ENCODE data around the gene TYROBP. TPM values are rescaled to one million over a fixed set of nuclear protein-coding genes. Genes with fewer than 3 reads are reported as not detected.
"Not testable (repeated sequence)": the region's sequence is repeated elsewhere in the genome, so short reads cannot be mapped to it uniquely, and the experiment has no call there.

The TYROBP gene
- total and polyA plus RNA-seq, 3 experiments from 2014 or later = 6.4 to 96.2 (median 6.8) TPM

GRCh38 chr19:35897706-35898451 is 10.2 kb downstream of the TYROBP start:
- Histone ChIP-seq H3K4me1 (ENCODE audit: insufficient read depth, low read length) (peaks cover 47% of the 10 kb centered on the region), H3K36me3 (ENCODE audit: insufficient read depth, low read length) (peaks cover 20% of the 10 kb centered on the region), H3K9me3 (ENCODE audit: low read length) (no peaks in the 10 kb centered on the region), H3K4me3 (ENCODE audit: low read length) (peak overlapping the region; percentile 87), H3K27me3 (ENCODE audit: insufficient read depth, low read length, poor library complexity, severe bottlenecking) (no peaks in the 10 kb centered on the region), H3K27ac (ENCODE audit: low read depth, low read length) (peak overlapping the region; percentile 92)
- Mint-ChIP-seq H3K9me3 (no peaks in the 10 kb centered on the region), H3K36me3 (peaks cover 3 to 51% (median 4%) of the 10 kb centered on the region in 3 donors), H3K27me3 (no peaks in the 10 kb centered on the region), H3K4me3 (peak overlapping the region; percentile 91 to 100 (median 96)), H3K27ac (peak overlapping the region; percentile 83 to 99 (median 93)), H3K4me1 (peaks cover 35 to 60% (median 38%) of the 10 kb centered on the region in 3 donors)
- DNase-seq = no peak
- ChIA-PET CTCF (interaction anchor here (1.0 to 1.7 kb wide), 3 partner anchors 17 to 205 kb away, joined by 3 to 4 read pairs (median 3); no protein-coding TSS in a partner anchor), POLR2A (interaction anchor here (1.2 kb wide), 1 partner anchor 33 kb away, joined by 6 read pairs; no protein-coding TSS in a partner anchor)

GRCh38 chr19:35896643-35897040 is 11.5 kb downstream of the TYROBP start:
- peaks cover 30 to 49% (median 35%) of the 10 kb centered on the region in 3 donors for H3K4me1 Mint-ChIP-seq
- peak overlapping the region in 3 of 7 donors; percentile 16 to 78 (median 34) for H3K4me3 Mint-ChIP-seq
- Histone ChIP-seq H3K27me3 (ENCODE audit: insufficient read depth, low read length, poor library complexity, severe bottlenecking) (no peaks in the 10 kb centered on the region), H3K36me3 (ENCODE audit: insufficient read depth, low read length) (peaks cover 23% of the 10 kb centered on the region), H3K9me3 (ENCODE audit: low read length) (no peaks in the 10 kb centered on the region), H3K27ac (ENCODE audit: low read depth, low read length) (no peak overlapping the region), H3K4me1 (ENCODE audit: insufficient read depth, low read length) (peaks cover 35% of the 10 kb centered on the region), H3K4me3 (ENCODE audit: low read length) (no peak overlapping the region)
- H3K27ac Mint-ChIP-seq = peak overlapping the region in 3 of 8 donors; percentile 17 to 69 (median 43)
- DNase-seq = no peak
- H3K27me3 Mint-ChIP-seq = no peaks in the 10 kb centered on the region
- POLR2A ChIA-PET = no interaction called here
- no peaks in the 10 kb centered on the region for H3K9me3 Mint-ChIP-seq
- CTCF ChIA-PET = interaction anchor here (1.7 kb wide), 1 partner anchor 15 kb away, joined by 4 read pairs; no protein-coding TSS in a partner anchor
- peaks cover 3 to 59% (median 8%) of the 10 kb centered on the region in 3 donors for H3K36me3 Mint-ChIP-seq

GRCh38 chr19:35895911-35896642 is 12.0 kb downstream of the TYROBP start:
- Mint-ChIP-seq H3K9me3 (no peaks in the 10 kb centered on the region), H3K36me3 (peaks cover 4 to 62% (median 8%) of the 10 kb centered on the region in 3 donors), H3K4me3 (peak overlapping the region in 6 of 7 donors; percentile 16 to 78 (median 39)), H3K27ac (peak overlapping the region in 6 of 8 donors; percentile 54 to 72 (median 63)), H3K27me3 (no peaks in the 10 kb centered on the region), H3K4me1 (peaks cover 28 to 43% (median 30%) of the 10 kb centered on the region in 3 donors)
- POLR2A ChIA-PET = no interaction called here
- H3K9me3 ChIP-seq (ENCODE audit: low read length) = no peaks in the 10 kb centered on the region
- H3K4me1 ChIP-seq (ENCODE audit: insufficient read depth, low read length) = peaks cover 29% of the 10 kb centered on the region
- no peak overlapping the region for H3K27ac ChIP-seq (ENCODE audit: low read depth, low read length)
- no peak overlapping the region for H3K4me3 ChIP-seq (ENCODE audit: low read length)
- no peaks in the 10 kb centered on the region for H3K27me3 ChIP-seq (ENCODE audit: insufficient read depth, low read length, poor library complexity, severe bottlenecking)
- DNase-seq = no peak
- H3K36me3 ChIP-seq (ENCODE audit: insufficient read depth, low read length) = peaks cover 28% of the 10 kb centered on the region
- CTCF ChIA-PET = interaction anchor here (2.6 kb wide), 1 partner anchor 35 kb away, joined by 11 read pairs; no protein-coding TSS in a partner anchor

- H3K27me3 Mint-ChIP-seq = peaks cover 0 to 2% of the 10 kb centered on the region in 2 donors
- DNase-seq = no peak
- no peaks in the 10 kb centered on the region for H3K9me3 ChIP-seq (ENCODE audit: low read length)
- H3K4me3 ChIP-seq (ENCODE audit: low read length) = no peak overlapping the region
- peak overlapping the region in 1 of 8 donors; percentile 58 for H3K27ac Mint-ChIP-seq
- peaks cover 26% of the 10 kb centered on the region for H3K4me1 ChIP-seq (ENCODE audit: insufficient read depth, low read length)
- peaks cover 28 to 36% (median 29%) of the 10 kb centered on the region in 3 donors for H3K4me1 Mint-ChIP-seq
- CTCF ChIA-PET = interaction anchor here (2.6 kb wide), 1 partner anchor 37 kb away, joined by 11 read pairs; no protein-coding TSS in a partner anchor
- H3K4me3 Mint-ChIP-seq = no peak overlapping the region
- H3K27ac ChIP-seq (ENCODE audit: low read depth, low read length) = no peak overlapping the region
- POLR2A ChIA-PET = no interaction called here
- peaks cover 11 to 73% (median 12%) of the 10 kb centered on the region in 3 donors for H3K36me3 Mint-ChIP-seq
- H3K27me3 ChIP-seq (ENCODE audit: insufficient read depth, low read length, poor library complexity, severe bottlenecking) = no peaks in the 10 kb centered on the region
- H3K36me3 ChIP-seq (ENCODE audit: insufficient read depth, low read length) = peaks cover 37% of the 10 kb centered on the region
- no peaks in the 10 kb centered on the region for H3K9me3 Mint-ChIP-seq
Measured at GRCh38 chr19:35894342-35894741, 13.8 kb downstream of the TYROBP start.

- peaks cover 51% of the 10 kb centered on the region for H3K36me3 ChIP-seq (ENCODE audit: insufficient read depth, low read length)
- Mint-ChIP-seq H3K4me1 (peaks cover 15 to 20% (median 19%) of the 10 kb centered on the region in 3 donors), H3K36me3 (peaks cover 13 to 83% (median 19%) of the 10 kb centered on the region in 3 donors), H3K27ac (peak overlapping the region in 1 of 8 donors; percentile 10)
- H3K9me3 Mint-ChIP-seq; POLR2A ChIA-PET; H3K9me3 ChIP-seq (ENCODE audit: low read length); H3K27me3 ChIP-seq (ENCODE audit: insufficient read depth, low read length, poor library complexity, severe bottlenecking); H3K4me3 ChIP-seq (ENCODE audit: low read length); H3K27me3 Mint-ChIP-seq; H3K27ac ChIP-seq (ENCODE audit: low read depth, low read length); DNase-seq; H3K4me1 ChIP-seq (ENCODE audit: insufficient read depth, low read length); H3K4me3 Mint-ChIP-seq: not testable (repeated sequence)
- CTCF ChIA-PET = interaction anchor here (1.1 to 2.0 kb wide), 3 partner anchors 9 to 40 kb away, joined by 3 to 5 read pairs (median 4); partner anchors contain the start of gene NFKBID
Measured at GRCh38 chr19:35891819-35892218, 16.3 kb downstream of the TYROBP start.

- H3K27me3 ChIP-seq (ENCODE audit: insufficient read depth, low read length, poor library complexity, severe bottlenecking) = no peaks in the 10 kb centered on the region
- Mint-ChIP-seq H3K27me3 (peaks cover 0 to 2% of the 10 kb centered on the region in 2 donors), H3K27ac (peak overlapping the region in 1 of 8 donors; percentile 61), H3K4me3 (no peak overlapping the region), H3K36me3 (peaks cover 13 to 73% (median 20%) of the 10 kb centered on the region in 3 donors), H3K4me1 (peaks cover 8 to 14% (median 9%) of the 10 kb centered on the region in 3 donors), H3K9me3 (no peaks in the 10 kb centered on the region)
- H3K9me3 ChIP-seq (ENCODE audit: low read length) = no peaks in the 10 kb centered on the region
- peaks cover 42% of the 10 kb centered on the region for H3K36me3 ChIP-seq (ENCODE audit: insufficient read depth, low read length)
- no peaks in the 10 kb centered on the region for H3K4me1 ChIP-seq (ENCODE audit: insufficient read depth, low read length)
- no peak for DNase-seq
- H3K27ac ChIP-seq (ENCODE audit: low read depth, low read length) = no peak overlapping the region
- no peak overlapping the region for H3K4me3 ChIP-seq (ENCODE audit: low read length)
- POLR2A ChIA-PET = no interaction called here
- CTCF ChIA-PET = no interaction called here
Measured at GRCh38 chr19:35890113-35890650, 17.9 kb downstream of the TYROBP start.

- Histone ChIP-seq H3K9me3 (ENCODE audit: low read length) (no peaks in the 10 kb centered on the region), H3K27me3 (ENCODE audit: insufficient read depth, low read length, poor library complexity, severe bottlenecking) (no peaks in the 10 kb centered on the region), H3K4me3 (ENCODE audit: low read length) (no peak overlapping the region), H3K27ac (ENCODE audit: low read depth, low read length) (no peak overlapping the region), H3K36me3 (ENCODE audit: insufficient read depth, low read length) (peaks cover 41% of the 10 kb centered on the region), H3K4me1 (ENCODE audit: insufficient read depth, low read length) (no peaks in the 10 kb centered on the region)
- H3K27me3 Mint-ChIP-seq = peaks cover 0 to 2% of the 10 kb centered on the region in 2 donors
- H3K4me3 Mint-ChIP-seq = no peak overlapping the region
- peaks cover 13 to 70% (median 18%) of the 10 kb centered on the region in 3 donors for H3K36me3 Mint-ChIP-seq
- H3K9me3 Mint-ChIP-seq = no peaks in the 10 kb centered on the region
- peaks cover 4 to 13% (median 6%) of the 10 kb centered on the region in 3 donors for H3K4me1 Mint-ChIP-seq
- POLR2A ChIA-PET = no interaction called here
- DNase-seq = no peak
- CTCF ChIA-PET = interaction anchor here (1.1 kb wide), 1 partner anchor 40 kb away, joined by 3 read pairs; no protein-coding TSS in a partner anchor
- H3K27ac Mint-ChIP-seq = peak overlapping the region in 3 of 8 donors; percentile 57 to 91 (median 66)
Measured at GRCh38 chr19:35889370-35890112, 18.6 kb downstream of the TYROBP start.
